GM21360 (cell line): ENCODE measurements around the gene NFIA.

Experiments used
- ATAC-seq: cut with Tn5 transposase; IDR thresholded peaks from one replicate; pipeline ENCODE4 v1.9.1; 2021; ENCODE audit warnings: mild to moderate bottlenecking, moderate library complexity; ENCODE audit not compliant: unreplicated experiment

The NFIA gene

GRCh38 chr1:61386323-61386722 is 304.0 kb downstream of the NFIA start:
- ATAC-seq = no peak

- ATAC-seq = no peak
Measured at GRCh38 chr1:61386770-61387169, 304.4 kb downstream of the NFIA start.

GRCh38 chr1:61387829-61388228 is 305.5 kb downstream of the NFIA start:
- no peak for ATAC-seq

- no peak for ATAC-seq
Measured at GRCh38 chr1:61388566-61388965, 306.2 kb downstream of the NFIA start.

GRCh38 chr1:61389194-61389925 is 307.0 kb downstream of the NFIA start:
- no peak for ATAC-seq

- no peak for ATAC-seq
Measured at GRCh38 chr1:61389926-61390845, 307.8 kb downstream of the NFIA start.

GRCh38 chr1:61391730-61392129 is 309.4 kb downstream of the NFIA start:
- no peak for ATAC-seq

GRCh38 chr1:61392409-61393242 is 310.3 kb downstream of the NFIA start:
- no peak for ATAC-seq

- no peak for ATAC-seq
Measured at GRCh38 chr1:61393575-61393974, 311.2 kb downstream of the NFIA start.

- no peak for ATAC-seq
Measured at GRCh38 chr1:61395146-61395800, 312.9 kb downstream of the NFIA start.

GRCh38 chr1:61397495-61397894 is 315.1 kb downstream of the NFIA start:
- no peak for ATAC-seq

GRCh38 chr1:61397935-61398334 is 315.6 kb downstream of the NFIA start:
- ATAC-seq = no peak

GRCh38 chr1:61399199-61399598 is 316.8 kb downstream of the NFIA start:
- no peak for ATAC-seq

GRCh38 chr1:61400131-61400770 is 317.9 kb downstream of the NFIA start:
- no peak for ATAC-seq

GRCh38 chr1:61400997-61401396 is 318.6 kb downstream of the NFIA start:
- no peak for ATAC-seq

GRCh38 chr1:61403679-61404596 is 321.6 kb downstream of the NFIA start:
- no peak for ATAC-seq

GRCh38 chr1:61404597-61405376 is 322.4 kb downstream of the NFIA start:
- ATAC-seq = no peak

- no peak for ATAC-seq
Measured at GRCh38 chr1:61406467-61406866, 324.1 kb downstream of the NFIA start.
